GM21360 (cell line): ENCODE measurements around the gene OPCML.

Experiments used
- ATAC-seq: cut with Tn5 transposase; IDR thresholded peaks from one replicate; pipeline ENCODE4 v1.9.1; 2021; ENCODE audit warnings: mild to moderate bottlenecking, moderate library complexity; ENCODE audit not compliant: unreplicated experiment

The OPCML gene

DNA sequence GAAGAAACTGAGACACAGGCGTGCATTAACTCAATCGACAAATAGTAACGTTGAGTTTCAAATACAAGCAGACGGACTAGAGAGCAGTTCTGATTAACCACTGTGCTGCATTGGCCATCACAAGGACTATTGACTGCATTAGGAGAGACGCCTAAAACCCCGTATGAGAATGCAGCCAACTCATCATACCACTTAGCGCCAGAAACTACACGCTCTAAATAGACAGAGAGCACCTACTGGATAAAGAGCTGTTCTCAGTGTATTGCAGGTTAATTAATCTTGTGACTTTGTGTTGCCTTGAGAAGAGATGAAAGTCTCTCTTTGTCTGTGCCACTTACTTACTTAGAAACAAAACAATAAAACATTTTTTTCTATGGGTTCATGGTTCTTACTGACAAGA lies 484.0 kb downstream of the OPCML start:
- ATAC-seq: no peak

DNA sequence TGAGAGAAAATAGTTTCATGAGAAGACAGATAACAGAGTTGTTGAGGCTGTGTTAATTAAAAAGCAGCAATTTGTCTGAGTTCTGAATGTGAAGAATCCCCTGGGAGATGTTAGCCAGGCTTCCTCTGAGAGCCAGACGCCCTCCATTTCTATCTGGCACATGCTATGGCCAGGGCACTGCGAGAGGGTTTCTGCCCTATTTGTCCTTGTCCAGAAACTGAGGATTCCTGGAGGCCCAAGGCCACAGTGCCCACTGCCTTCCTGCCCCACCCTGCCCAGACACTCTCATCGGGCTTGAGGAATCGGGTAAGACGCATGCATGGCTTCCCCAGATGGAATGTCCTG lies 484.6 kb downstream of the OPCML start:
- ATAC-seq: no peak

DNA sequence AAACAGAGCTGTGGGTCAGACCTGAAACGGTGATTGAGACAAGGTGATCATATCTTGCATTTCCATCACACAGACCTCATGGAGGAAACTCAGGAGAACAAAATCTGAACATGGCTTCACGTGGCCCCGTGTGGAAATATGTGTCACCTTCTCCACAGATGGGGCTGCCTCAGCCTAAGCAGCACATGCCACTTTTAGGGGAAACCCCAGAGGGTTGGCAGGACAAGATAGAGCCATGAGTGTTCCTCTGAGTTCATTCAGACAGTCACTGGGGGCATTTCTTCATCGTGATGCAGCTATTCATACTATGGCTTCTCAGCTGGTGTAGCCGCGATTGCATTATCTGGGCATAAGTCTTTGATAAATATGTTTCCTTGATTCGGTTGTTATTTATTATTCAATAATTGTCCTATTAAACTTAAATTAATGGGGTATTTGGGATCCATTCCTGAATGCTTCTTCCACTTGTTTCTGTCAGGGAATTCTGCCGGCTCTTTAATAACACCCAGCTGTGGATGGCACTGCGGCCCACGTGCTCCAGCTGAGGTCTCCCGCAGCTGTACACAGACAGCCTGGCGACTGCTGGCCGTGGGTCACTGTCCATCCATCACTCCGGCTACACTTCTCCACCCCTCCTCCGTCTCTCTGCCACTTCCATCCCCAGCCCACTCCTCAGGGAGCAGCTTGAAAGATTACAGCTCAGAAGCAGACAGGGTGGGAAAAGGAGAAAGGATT lies 485.1 kb downstream of the OPCML start:
- no peak for ATAC-seq

DNA sequence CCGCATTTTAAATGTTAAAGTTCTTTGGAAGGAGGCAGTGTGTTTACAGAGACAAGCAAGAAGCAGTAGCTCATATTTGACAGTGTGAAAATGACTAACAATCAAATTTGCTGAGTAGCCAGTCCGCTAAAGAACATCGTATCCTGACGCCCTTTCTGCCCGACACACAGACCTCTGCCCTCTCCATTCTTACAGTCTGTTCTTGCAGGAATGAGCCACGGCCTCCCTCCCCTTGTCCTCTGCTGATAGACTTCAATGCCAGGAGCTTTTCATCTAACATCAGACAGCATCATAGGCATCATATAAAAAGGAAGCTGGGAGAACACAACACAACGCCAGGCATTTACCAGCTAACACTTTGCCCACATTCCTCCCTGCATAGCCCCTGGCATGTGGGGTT lies 486.0 kb downstream of the OPCML start:
- ATAC-seq: no peak

DNA sequence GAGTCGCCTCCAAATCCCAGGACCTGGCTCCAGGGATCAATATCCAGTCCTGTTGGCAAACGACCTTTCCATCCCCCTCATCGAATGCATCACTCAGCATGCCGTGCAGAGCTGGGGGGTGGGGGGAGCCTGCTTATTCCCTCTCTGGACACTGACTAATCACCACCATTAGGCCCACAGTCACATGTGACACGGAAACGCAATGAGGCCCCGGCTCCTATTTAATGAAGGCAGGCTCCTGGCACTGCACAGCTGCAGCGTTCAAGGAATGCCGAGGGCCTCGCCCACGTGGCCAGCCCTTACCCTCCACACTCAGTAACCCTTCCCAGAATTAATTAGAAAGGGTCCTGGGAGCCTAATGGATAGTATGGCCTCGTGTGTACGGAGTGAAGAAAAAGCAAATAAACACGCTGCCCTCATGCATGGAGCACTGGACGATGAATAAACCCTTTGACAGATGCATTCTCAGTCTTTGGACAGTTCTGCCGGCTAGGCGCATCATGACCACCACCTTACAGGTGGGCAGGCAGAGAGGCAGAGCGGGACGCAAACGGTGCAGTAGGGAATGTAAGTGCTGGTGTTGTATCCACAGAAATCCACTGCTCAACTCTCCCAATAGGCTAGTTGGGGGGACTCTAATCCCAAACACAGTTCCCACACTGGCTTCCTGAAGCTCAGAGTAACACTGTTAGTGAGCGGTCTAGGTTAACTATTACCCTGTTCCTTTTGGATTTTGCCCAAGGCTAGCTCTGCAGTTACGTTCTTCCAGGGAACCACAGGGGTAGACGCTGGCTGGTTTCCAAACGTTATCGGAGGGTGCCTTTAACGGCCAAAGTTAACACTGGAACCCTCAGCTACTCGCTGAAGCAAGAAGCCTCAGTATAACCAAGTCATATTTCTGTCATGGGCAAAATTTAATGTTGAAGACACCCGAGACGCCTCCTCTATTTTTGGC lies 490.1 kb downstream of the OPCML start:
- no peak for ATAC-seq

DNA sequence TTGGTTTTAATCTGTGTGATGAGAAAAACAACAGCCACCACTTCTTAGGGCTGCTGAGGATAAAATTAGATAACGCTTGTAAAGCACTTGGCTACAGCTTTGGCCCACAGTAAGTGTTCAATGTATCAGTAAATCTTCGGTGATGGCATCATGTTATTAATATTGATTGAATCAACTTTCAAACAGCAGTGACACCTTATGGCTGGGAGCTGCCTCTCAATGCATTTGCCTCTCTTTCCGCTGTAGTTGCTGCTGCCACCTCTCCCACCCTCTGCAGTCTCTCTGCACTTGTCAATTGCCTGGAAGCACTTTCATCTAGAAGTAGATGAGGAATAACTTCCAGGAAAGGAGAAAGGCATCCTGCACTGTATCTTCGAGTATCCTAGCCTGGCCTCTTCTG lies 491.1 kb downstream of the OPCML start:
- no peak for ATAC-seq

DNA sequence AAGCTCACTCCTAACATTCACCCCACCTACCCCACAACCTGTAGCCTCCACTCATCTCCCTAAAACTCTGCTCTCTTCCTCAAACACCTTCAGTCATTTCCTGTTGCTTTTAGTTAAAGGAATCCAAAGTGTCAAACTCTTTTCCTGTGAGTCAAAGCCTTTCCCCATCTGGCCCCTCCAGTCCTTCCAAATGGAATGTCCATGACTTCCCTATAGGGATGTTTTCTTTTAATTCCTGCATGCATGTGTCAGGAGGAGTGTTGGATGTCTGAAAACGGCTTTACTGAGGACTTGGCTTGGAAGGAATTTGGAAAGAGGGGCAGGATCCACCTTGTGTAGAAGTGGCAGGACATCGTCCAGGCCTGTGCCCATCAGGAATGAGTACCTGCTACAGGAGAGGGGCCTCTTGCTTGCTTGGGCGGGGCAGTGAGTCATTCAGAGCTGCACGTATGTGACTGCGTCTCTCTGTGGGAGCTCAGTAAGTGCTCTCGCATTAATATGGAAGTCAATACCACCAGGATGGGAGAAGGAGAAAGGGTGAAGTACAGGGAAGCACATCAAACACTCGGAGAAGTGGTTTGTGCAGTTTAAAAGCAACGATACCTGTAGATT lies 491.9 kb downstream of the OPCML start:
- no peak for ATAC-seq

DNA sequence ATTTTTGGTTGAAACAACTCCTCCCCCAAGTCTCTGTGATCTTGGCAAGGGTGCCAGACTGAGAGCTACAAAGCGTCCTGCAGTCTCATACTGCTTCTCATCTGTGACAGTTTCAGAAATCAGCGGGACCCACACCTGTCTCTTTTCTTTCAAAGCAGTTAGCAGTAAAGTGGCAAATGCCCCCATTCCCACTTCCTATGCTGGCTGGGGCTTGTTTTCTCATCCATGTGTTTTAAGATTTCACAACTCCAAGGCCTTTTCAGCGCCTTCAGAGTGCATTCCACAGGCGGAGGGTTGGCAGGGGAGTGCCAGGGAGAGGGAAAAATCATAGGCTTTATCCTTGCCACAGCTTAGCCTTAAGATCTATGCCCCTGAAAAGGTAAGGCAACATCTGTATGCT lies 493.5 kb downstream of the OPCML start:
- no peak for ATAC-seq

DNA sequence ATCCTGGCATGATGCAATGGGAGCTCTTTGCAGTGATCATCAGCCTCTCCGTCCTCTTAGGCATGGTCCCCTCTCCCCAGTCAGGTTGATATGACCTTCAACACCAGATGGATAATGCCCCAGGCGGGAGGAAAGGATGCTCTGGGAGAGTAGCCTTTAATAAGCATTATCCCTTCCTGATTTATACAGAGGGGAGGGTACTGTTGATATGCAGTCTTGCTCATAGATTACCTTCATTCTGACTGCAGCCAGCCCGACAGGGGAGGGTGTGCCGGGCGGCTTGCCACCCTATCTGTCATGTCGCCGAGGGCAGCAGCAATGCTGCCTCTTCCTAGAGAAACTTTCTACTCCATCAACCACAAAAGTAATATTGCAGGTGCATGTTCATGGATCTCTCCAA lies 497.4 kb downstream of the OPCML start:
- no peak for ATAC-seq

DNA sequence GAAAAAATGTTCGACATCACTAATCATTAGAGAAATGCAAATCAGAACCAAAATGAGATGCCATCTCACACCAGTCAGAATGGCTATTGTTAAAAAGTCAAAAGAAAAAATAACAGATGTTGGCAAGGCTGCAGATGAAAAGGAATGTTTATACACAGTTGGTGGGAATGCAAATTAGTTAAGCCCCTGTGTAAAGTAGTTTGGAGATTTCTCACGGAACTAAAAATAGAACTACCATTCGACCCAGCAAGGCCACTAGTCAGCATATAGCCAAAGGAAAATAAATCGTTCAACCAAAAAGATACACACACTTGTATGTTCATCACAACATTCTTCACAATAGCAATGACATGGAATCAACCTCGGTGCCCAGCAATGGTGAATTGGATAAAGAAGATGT lies 503.2 kb downstream of the OPCML start:
- ATAC-seq: no peak

DNA sequence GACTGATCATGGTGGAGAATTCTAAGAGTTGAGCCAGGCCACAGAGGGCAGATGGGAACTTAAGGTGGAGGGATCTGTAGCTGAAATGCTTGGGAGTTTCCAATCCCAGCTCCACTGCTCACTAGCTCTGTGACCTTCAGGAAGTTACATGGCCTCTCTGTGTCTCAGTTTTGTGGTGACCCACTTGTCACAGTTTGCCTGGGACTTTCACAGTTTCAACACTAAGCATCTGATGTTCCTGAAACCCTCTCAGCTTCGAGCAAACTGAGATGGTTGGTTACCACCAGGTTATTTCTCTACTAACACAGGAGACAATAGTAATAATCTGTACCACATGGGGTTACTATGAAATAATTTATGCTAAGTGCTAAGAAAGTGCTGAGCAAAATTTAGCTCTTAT lies 505.3 kb downstream of the OPCML start:
- ATAC-seq: no peak

DNA sequence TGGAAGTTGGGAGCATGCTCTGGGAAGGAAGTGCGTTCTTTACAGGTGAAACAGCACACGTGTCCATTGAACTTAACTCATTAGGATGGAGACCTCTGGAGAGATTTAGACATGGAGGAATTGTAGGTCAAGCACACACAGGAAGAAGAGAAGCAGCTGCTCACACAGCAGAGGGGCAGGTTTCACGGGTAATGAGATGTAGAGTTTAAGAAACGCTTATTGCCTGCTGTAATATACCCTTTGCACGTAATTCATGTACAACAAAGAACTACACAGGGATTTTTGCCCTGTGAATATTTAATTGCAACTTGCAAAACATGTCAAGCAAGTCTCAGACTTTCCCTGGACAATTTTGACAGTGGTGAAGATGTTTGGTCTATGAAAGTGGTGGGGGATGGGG lies 508.0 kb downstream of the OPCML start:
- no peak for ATAC-seq

DNA sequence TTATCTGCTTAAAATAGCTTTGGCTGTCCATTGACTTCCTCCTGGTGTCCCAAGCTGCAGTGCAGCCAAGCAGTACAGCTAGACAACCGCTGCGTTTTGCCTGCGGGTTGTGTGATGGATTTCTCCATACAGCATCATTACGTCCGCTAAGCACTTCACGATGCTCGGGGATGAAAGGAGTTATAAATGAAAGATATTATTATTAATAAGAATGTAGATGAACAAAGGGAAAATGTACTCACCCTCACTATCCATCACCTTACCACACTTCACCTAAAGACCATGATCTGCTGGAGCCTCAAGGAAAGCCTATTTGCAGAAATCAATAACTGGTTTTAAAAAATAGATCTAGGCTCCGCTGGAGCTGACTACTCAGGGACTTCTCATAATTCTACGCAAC lies 509.1 kb downstream of the OPCML start:
- no peak for ATAC-seq

DNA sequence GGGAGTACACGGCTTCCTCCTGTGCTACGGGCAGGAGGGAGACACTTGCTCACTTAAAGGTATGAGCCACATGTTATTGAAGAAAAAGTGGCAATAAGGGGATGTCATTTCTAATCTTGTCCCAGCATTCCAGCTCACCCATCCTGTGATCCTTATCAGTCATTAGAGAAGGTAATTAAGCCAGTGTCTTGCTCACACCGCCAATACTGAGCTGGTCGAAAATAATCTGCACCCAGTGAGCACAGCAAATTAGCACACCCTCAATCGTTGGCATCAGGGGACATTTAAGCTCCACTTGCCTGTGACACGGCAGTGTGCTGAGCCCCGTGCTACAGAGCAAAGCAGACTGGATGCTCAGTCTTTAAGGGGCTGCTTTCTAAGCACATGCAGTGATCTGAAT lies 510.7 kb downstream of the OPCML start:
- ATAC-seq: no peak

DNA sequence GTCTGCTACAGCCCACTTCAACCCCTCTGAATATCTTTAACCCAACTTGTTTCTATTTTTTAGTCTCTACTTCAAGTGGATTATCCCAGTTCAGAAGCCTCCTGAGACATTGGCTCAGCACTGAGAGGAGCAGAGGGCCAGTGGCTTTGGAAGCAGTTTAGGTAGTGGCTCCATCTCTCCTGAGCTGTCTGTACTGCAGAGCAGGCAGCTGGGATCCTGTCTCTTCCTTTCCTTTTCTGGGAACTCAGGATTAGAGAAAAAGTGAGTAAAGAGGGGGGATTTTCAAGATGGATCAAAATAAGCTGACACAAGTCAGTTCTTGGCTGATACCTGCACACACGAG lies 512.0 kb downstream of the OPCML start:
- ATAC-seq: no peak

DNA sequence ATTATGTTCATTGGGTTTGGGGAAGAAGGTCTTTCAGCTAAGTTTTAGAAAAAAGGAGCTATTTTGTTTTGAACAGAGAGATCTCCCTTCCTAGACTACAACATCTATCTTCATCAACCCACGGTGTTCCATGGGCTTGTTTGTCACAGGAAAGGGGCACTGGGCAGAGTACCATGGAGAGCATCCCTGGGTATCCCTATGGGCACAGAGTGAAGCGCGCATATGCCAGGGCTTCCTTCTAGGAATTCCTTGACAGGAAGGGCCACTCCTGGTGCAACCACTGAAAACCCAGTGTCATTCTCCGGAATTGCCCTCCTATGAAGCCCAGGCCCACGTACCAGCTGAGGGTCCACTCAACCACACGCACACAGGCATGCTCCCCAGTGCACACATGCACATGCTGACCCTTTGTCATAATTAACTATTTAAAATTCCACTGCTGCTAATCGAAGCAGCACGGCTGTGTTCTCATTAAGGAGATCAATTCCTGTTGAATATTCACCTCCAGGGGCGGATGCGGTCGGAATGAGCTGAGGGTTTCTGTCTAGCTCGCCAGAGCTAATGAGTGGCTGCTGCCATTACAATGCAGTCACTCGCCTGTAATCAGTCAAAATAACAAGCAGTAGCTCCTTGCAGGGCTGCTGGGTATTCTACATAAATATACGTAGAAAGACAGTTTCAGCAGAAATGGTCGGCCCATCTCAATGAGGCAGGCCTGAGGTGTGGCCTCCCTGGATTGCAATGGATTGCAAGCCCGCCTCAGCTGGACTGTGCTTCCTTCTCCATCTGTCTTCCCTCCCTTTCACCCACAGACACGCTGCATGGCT lies 512.5 kb downstream of the OPCML start:
- no peak for ATAC-seq

DNA sequence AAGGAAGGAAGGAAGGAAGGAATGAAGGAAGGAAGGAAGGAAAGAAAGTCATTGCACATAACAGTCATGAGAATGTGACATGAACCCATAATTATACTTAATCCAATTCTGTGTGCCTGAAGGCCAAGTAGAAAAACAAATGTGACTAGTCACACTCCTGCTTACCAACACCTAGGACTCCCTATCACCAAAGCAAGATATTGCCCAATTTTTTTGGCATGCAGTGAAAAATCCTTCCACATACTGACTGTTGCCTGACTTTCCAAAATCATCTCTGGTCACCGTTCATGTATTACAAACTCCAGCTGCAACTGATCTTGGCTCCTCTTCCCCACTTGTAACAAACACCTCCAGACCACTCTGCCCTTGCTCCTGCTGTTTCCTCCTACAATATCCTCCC lies 516.8 kb downstream of the OPCML start:
- ATAC-seq: no peak

DNA sequence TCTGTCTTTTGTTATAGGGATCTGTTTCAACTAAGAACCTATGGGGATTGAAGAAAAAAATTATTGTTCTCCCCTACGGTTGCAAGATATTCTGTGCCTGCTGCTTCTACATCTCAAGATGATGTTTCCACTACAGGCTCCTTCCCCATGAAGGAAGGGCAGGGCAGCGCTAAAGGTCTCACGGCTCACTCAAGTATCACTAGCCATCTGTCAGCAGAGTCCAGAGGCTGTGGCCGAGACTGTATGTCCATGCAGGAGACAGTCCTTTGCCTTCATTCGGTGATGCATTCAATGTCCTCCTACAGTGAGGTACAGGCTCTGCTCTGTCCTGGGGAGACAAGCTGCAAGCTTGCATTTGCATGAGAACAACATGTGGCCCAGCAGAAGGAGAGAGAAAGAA lies 518.0 kb downstream of the OPCML start:
- ATAC-seq: no peak

DNA sequence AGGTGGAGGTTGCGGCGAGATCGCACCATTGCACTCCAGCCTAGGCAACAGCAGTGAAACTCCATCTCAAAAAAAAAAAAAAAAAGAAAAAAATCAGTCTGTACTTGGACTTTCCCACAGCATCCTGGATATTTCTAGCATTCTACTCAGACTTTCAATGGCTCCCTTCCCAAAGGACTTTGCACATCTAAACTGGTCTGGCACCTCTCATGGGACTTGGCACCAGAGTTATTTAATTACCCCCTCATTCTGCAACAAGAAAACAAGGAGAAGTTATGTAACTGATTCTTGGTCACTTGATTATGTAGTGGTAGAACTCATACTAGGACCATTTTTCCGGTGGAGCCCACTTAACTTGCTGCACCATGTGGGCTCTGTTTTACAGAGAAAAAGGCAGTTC lies 519.5 kb downstream of the OPCML start:
- ATAC-seq: no peak

DNA sequence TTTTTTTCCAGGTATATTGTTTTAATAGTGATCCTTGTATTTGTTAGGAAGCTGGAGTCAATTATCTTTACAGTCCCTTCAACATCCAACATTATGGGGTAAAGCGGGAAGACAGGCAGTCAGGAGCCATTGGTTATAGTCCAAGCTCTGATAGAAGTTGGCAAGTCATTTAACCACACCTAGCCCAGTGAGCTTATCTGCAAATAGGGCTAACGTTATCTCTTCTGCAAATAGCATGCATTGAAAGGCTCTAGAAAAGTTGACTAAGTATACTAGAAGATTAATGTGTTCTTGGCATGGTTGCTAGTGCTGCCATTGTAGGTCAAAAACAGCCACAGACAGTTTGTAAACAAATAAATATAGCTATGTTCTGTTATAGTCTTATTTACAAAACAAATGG lies 520.7 kb downstream of the OPCML start:
- ATAC-seq: no peak

DNA sequence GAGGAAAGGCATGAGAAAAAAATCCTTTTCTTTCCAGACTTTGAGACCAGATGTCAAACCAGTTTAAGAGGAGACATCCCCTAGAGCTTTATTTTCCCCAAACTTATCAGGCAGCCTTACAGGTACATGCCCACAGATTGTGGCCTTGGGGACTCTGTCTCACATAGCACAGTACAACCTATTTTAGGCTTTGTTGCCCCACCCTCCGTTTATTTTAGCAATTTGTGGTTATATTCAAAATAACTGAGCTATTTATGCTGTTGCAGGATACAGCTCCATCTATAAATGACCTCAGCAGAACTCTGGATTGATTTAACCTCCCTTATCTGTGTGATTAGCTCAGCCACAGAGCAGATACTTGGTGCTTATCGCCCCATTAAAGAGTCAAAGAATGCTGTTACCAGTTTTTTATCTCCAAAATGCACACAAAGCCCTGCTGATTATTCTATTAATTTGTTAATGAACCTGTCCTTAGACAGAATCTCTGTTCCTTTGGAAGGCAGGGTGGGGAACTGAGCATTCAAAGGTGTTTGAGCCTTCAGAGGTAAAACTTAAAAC lies 525.2 kb downstream of the OPCML start:
- ATAC-seq: no peak
